H7 (cell line): ENCODE results near the gene ATP6V1F. TPM values are rescaled to one million over a fixed set of nuclear protein-coding genes. Genes with fewer than 3 reads are reported as not detected.

ENCODE experiments used
- DNase-seq: peaks from one replicate; pipeline ENCODE4 v3.0.0; 2012
- H3K27me3 ChIP-seq: 2 replicates; pipeline ENCODE4 v1.6.0; 2011; ENCODE audit warnings: mild to moderate bottlenecking, low read length; ENCODE audit not compliant: control insufficient read depth, insufficient read depth
- H3K36me3 ChIP-seq: replicated peaks from 2 replicates; pipeline ENCODE4 v1.5.1; 2011; ENCODE audit warnings: low read length; ENCODE audit not compliant: control insufficient read depth, insufficient read depth
- H3K4me3 ChIP-seq: 2 replicates; pipeline ENCODE4 v1.5.1; 2011; ENCODE audit warnings: low read depth, mild to moderate bottlenecking, control low read depth, low read length, moderate library complexity; ENCODE audit not compliant: insufficient read depth
- total RNA-seq: library from RNA; depleted of rRNA; stranded (reverse); fragments of >200 nt; shearing (Covaris generic); gene quantifications from 2 replicates; pipeline ENCODE4 v1.2.3, GENCODE V29; 2014

ATP6V1F gene
- total RNA-seq, 1 experiment from 2014 or later = 120 TPM

DNA sequence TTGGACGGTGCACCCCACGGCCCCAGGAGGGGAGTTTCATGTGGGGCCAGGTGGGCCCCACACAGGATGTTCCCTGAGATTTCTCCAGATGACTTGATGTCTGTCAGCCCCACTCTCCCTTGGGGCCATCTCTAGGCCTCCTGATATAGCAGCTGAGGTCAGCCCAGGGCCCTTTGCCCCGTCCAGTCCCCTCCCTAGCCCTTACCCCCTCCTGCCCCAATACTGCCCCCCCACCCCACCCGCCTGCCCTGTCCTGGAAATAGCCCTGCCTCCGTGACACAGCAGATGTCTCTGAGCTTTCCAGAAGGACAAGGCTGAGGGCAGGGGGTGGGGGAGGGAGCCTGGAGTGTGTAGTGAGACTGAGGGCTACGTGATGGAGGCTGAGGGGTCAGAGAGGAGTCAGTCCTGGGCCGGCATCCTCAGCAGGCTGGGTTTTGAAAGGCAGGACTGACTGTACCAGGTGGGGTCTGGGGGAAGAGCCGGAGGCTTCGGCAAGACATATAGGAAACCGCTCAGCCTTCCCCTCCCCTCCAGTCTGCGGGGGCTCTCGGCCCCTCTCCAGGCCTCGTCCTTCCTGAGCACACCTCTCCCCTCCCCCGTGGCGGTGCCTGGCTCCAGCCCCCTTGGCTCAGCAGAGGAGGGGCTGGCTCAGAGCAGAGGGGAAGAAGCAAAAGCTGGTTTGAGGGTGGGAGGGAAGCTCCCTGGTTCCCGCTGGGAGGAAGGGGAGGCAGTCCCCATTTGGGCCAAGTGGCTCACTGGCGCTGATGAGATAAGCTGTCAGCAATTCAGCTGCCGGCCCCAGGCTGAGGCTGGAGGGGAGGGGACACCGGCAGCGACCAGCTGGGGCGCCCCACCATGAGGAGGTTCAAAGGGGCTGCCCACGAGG, 30.4 kb upstream of the ATP6V1F start:
- Histone ChIP-seq H3K4me3 (peak overlapping the region; percentile 68), H3K27me3 (peaks cover 16% of the 10 kb centered on the region), H3K36me3 (no peaks in the 10 kb centered on the region)
- DNase-seq = peak; percentile 91

DNA sequence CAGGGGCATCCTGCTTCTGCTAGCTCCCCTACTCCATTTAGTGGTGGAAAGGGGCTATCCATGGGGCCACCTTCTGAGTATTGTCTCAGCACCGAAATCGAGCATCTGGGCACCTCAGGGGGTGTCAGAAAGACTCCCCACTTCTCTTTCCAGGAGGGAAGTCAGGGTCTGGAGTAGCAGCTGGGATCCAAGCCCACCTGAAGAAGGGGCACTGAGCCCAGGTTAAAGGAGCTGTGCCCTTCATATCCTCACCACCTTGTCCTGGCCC, 29.8 kb upstream of the ATP6V1F start:
- Histone ChIP-seq H3K27me3 (peaks cover 16% of the 10 kb centered on the region), H3K4me3 (peak overlapping the region; percentile 68), H3K36me3 (no peaks in the 10 kb centered on the region)
- no peak for DNase-seq

DNA sequence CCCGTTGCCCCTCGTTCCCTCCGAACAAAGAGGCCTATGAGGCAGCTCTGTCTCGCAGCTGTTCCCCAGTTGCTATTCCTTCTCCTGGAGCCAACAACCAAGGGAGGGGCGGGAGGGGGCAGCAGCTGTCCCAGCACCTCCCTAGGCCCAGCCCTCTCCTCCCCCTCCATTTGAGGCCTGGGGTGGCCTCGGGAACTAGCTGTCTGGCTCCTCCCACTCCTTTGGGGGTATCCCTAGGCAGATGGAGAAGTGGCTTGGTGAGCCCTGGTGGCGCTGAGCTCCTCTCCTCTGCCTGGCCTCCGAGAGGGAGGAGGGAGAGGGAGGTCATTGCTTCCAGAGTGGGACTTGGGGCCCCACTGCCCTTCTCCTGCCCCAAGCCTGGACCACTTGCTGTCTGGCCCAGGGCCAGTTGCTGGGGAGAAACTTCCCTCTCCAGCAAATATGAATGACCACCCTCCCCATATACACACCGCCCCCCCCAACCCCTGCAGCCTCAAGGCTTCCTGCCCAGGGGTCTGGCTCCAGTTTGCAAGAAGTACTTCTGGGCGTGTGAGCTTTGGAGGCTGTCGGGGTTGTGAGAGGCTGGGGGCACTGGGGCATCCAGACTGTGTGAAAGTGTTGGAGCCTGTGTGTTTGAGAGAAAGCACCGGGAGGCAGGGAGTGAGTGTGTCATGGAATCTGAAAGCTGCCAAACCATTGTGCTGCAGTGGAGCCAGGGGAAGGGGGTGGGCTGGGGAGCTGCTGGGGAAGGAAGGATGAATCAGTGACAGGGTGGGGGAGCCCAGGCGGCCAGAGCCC, 29.3 kb upstream of the ATP6V1F start:
- Histone ChIP-seq H3K4me3 (peak overlapping the region; percentile 68), H3K27me3 (peaks cover 16% of the 10 kb centered on the region), H3K36me3 (no peaks in the 10 kb centered on the region)
- DNase-seq = peak; percentile 87

DNA sequence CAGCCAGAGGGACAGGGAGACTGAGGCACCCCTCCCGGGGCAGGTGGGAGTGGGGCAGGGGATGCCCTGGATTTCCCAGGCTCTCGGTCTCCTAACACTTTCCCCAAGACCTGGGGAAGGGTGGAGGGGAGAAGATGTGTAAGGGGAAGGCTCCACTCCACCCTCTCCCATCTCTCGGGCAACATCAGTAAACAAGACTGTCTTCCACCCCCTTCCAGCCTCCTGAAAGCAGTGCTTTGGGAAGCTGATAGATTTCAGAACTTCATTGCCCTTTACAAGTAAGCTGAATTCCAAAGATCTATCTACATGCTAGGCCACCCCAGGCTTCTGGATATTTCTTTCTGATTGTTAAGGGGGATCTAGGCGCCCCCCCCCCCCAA, 28.7 kb upstream of the ATP6V1F start:
- Histone ChIP-seq H3K27me3 (peaks cover 16% of the 10 kb centered on the region), H3K36me3 (no peaks in the 10 kb centered on the region), H3K4me3 (no peak overlapping the region)
- no peak for DNase-seq

DNA sequence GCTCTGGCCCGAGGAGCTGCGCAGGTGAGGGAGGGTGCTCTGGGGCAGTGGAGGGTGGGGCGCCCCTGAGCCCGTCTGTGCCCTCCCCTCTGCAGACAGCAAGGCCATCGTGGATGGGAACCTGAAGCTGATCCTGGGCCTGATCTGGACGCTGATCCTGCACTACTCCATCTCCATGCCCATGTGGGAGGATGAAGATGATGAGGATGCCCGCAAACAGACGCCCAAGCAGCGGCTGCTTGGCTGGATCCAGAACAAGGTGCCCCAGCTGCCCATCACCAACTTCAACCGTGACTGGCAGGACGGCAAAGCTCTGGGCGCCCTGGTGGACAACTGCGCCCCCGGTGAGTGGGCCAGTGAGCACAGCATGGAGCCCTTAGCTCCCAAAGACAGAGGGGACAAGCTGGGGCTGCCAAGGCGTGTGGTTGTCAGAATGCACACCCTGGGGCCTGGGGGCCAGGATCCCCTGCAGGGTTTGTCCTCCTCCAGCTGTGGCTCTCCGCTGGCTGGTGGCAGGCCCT, 27.4 kb upstream of the ATP6V1F start:
- DNase-seq = peak; percentile 44
- no peaks in the 10 kb centered on the region for H3K36me3 ChIP-seq
- H3K27me3 ChIP-seq = peaks cover 8% of the 10 kb centered on the region
- H3K4me3 ChIP-seq = no peak overlapping the region

DNA sequence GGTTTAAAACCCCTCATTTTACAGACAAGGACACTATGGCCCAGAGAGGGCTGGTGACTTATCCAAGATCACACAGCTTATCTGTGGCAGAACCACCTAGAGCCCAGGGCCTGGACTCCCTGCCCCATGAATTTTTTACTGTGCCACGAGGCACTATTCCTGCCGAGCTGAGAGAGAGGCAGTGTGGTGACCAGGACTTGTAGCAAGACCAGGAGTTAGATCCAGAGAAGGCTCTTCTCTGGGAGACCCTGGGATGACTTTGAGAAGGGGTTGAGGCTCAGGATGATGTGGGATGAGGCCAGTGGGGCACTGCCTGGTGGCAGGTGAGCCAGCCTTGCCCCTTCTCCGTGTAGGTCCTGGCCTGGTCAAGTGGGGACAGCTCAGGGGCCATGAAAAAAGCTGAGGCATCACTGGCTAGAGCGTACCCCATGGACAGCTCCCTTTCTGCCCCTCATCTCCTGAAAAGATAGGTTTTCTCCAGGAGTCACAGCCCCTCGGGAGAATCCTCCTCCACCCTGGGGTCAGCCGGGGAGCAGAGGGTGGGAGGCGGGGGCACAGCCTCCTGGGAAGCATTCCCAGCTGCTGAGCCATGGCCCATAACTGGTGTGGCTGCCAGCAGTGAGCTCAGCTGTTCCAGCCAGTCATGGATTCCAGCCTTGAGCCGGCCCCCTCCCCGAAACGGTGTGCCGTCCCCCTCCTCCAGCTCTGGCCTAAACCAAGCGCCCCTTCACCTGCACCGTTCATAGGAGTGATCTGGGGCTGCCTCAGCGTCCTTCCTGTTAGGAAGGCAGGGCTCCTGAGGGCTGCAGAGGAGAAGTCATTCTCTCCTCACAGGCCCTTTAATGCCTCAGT, 26.6 kb upstream of the ATP6V1F start:
- no peak overlapping the region for H3K4me3 ChIP-seq
- H3K27me3 ChIP-seq = peaks cover 1% of the 10 kb centered on the region; the same call in 1 of the 2 replicates
- no peaks in the 10 kb centered on the region; the same call in 1 of the 2 replicates for H3K36me3 ChIP-seq
- DNase-seq = peak; percentile 50

DNA sequence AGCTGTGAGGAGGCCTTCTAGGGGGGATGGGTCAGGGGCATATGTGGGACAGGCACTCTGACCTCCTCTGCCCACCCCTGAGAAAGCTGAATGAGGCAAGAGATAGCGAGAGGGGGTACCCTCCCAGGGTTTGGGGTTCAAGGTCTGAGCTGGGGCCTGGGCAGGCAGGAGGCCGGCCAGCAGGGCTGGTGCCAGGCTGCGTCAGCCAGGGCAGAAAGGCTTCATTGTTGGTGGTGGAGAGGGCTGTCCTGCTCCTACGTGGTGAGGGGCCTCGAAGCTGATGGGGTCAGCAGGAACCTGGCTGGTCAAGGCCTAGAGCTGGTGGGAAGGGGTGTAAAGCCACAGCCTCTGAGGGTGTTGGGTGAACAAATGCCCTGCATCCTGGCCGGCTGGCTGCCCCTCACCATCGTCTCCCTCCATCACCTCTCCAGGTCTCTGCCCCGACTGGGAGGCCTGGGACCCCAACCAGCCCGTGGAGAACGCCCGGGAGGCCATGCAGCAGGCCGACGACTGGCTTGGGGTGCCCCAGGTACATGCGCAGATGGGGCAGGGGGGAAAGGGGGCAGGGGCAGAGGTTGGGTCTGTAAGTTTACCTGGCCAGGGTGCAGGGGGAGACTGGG, 25.8 kb upstream of the ATP6V1F start:
- Histone ChIP-seq H3K36me3 (no peaks in the 10 kb centered on the region; the same call in 1 of the 2 replicates), H3K27me3 (no peaks in the 10 kb centered on the region), H3K4me3 (no peak overlapping the region)
- DNase-seq = peak; percentile 50

DNA sequence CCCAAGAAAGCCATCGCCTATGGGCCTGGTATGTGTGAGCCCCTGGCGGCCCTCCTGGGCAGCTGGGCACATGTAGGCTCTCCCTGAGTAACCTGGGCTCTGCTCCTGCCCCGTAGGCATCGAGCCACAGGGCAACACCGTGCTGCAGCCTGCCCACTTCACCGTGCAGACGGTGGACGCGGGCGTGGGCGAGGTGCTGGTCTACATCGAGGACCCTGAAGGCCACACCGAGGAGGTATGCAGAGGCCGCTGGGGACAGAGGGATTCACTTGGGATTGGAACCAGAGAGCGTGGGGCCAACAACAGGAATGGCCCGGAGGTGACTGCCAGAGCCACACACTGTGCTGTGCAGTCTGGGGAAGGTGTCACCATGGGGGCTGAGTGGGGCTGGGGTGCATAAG, 25.1 kb upstream of the ATP6V1F start:
- H3K4me3 ChIP-seq = no peak overlapping the region
- no peaks in the 10 kb centered on the region for H3K27me3 ChIP-seq
- no peaks in the 10 kb centered on the region; the same call in 1 of the 2 replicates for H3K36me3 ChIP-seq
- DNase-seq = peak; percentile 41

DNA sequence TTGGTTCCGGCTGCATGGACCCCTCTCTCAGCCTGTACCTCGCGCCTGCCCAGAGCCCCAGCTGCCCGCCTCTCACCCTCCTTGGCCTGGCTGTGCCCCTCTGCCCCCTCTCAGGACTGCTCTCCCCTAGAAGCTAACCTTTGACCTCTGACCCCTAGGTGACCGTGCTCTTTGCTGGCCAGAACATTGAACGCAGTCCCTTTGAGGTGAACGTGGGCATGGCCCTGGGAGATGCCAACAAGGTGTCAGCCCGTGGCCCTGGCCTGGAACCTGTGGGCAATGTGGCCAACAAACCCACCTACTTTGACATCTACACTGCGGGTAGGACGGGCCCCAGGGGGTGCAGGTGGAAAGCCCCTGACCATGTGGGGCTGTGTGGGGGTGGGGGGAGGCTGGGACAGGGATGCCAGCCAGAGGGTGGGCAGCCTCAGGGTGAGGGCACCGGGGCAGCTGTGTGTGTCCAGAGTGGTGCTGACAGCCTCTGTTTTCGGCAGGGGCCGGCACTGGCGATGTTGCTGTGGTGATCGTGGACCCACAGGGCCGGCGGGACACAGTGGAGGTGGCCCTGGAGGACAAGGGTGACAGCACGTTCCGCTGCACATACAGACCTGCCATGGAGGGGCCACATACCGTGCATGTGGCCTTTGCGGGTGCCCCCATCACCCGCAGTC, 24.4 kb upstream of the ATP6V1F start:
- Histone ChIP-seq H3K4me3 (no peak overlapping the region), H3K36me3 (no peaks in the 10 kb centered on the region; the same call in 1 of the 2 replicates), H3K27me3 (no peaks in the 10 kb centered on the region)
- DNase-seq = peak; percentile 42

DNA sequence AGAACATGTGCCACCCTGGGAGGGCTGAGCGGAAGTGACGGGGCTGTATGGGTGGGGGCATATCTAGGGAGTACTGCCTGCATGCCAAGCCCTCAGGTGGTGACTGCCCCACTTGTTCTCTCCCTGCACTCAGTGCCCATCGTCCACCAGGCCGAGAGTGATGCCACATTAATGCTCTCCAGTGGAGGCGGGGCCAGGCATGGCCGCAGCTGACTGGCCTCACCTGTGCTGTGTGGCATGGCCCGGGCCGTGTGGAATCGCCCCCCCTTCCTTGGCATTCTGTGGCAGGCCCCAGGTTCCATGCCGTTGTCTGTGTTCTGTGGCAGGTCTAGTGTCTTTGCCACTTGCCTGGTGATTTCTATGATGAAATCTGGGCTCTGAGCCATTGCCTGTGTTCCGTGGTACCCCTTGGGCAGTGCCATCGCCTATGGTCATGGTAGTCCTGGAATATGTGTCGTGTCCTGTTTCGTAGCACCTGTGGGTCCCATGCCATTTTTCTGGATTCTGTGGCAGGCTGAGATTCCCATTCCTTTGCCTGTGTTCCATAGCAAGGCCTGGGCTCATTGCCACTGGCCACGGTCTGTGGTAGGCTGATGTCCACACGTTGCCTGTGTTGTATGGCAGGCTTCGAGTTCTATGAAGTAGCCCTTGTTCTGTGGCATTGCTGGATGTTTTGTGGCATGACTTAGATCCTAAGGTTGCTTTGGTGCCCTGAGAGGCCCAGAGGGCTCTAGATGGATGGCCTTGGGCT, 23.5 kb upstream of the ATP6V1F start:
- peak; percentile 51 for DNase-seq
- Histone ChIP-seq H3K27me3 (no peaks in the 10 kb centered on the region), H3K4me3 (no peak overlapping the region), H3K36me3 (no peaks in the 10 kb centered on the region; the same call in 1 of the 2 replicates)

DNA sequence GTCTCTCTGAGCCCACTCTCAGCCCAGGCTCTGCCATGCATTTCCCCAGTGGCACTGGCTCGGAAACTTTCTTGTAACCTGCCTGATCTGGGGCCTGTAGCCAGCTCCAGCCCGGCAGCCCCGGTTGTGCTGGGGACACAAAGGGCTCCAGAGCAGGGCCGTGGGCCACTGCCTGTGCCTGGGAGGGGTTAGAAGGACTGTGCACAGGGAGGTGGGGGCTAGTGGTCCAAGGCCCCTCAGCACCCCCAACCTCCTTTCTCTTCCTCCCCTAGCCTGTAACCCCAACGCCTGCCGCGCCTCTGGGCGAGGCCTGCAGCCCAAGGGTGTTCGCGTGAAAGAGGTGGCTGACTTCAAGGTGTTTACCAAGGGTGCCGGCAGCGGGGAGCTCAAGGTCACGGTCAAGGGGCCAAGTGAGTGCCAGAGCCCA, 22.9 kb upstream of the ATP6V1F start:
- peak; percentile 51 for DNase-seq
- H3K27me3 ChIP-seq = no peaks in the 10 kb centered on the region
- H3K36me3 ChIP-seq = no peaks in the 10 kb centered on the region; the same call in 1 of the 2 replicates
- no peak overlapping the region for H3K4me3 ChIP-seq

DNA sequence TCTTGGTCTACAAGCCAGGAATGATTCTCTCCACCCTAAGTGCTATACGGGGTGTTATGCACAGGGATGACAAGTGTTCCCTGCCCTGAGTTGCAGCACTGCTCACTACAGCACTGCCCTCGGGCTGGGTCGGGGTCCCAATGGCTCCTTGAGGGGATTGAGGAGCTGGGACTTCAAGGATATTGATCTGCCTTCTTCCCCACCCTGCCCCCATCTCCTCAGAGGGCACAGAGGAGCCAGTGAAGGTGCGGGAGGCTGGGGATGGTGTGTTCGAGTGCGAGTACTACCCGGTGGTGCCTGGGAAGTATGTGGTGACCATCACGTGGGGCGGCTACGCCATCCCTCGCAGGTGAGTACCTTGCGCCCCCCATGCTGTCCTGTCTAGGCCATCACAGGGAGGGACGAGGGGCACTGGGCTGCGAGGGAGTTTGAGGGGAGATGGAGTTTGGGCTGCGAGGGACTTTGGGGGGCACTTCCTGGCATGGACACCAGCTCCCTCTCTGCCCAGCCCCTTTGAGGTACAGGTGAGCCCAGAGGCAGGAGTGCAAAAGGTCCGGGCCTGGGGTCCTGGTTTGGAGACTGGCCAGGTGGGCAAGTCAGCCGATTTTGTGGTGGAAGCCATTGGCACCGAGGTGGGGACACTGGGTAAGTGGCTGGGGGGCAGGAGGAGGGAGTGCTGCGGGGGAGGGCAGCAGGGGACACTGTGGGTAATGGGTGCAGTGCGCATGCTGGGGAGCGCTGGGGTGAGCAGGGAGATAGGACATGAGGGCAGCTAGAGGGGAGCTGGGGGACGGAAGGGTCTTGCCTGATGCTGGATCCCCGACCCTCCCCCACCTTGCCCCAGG, 22.1 kb upstream of the ATP6V1F start:
- Histone ChIP-seq H3K27me3 (no peaks in the 10 kb centered on the region), H3K36me3 (no peaks in the 10 kb centered on the region; the same call in 1 of the 2 replicates), H3K4me3 (no peak overlapping the region)
- DNase-seq = peak; percentile 52
